Measurements from ENCODE around the gene USH1C.

The USH1C gene

DNA sequence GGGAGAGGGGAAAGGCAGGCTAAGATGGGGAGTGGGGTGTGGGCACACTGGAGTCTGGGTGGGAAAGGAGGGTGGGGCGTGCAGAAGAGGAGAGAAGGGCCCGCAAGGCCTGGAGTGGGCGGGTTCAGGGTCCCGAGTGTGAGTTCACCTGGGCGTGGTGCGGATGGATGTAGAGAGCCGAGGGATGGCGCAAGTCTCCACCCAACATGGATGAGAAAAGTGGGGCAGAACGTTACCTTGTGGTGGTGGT is 67.2 kb downstream of the USH1C start:
- peak overlapping the region; percentile 67; the same call in 1 of the 2 replicates for H3K4me2 ChIP-seq (ENCODE audit: low read length)

DNA sequence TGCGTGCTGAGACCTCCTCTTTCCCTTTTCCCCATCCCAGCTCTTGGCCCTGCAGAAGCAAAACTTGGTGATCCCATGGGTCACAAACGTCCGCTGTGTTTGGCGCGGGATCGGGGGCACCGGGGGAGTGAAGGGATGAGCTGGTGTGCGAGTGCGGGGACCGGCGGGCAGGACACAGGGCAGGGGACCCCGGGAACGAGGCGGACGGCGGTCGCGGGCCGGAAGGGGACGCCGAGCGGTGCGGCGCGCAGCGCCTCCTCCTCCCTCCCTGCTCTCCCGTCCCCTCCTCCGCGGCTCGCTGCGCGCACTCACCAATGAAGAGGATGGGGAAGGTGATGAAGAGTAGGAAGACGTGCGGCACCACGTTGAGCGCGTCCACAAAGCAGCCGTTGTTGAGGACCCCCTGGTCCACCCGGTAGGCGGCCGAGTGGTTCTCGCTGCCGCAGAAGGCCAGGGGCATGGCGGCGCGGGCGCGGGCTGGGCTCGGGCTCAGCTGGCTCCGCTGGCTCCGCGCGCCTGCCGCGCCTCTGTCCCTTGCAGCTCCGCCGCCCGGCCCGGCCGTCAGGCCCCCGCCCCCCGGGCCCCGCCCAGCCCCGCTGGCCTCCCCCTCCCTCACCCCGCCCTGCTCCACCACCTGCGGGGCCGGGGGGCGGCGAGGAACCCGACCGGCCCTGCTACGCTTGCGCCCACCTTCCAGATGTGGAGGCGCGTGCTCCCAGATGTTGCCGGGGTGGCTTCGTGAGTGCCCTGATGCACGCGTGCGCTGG is 67.7 kb downstream of the USH1C start, which contains the start of gene ABCC8:
Gene ABCC8, minus strand, starts transcription at position 529 of the 767 bp plus-strand sequence. Its CDS starts 69 bp downstream, at position 460.
- H3K4me3 ChIP-seq (ENCODE audit: low read length) = peak within 1 kb of the TSS; percentile 83
- H3K9me3 ChIP-seq (ENCODE audit: insufficient read depth, low read length) = no peaks in the 10 kb centered on the region
- H3K79me2 ChIP-seq (ENCODE audit: low read length) = no peaks in the 10 kb centered on the region
- H2AFZ ChIP-seq (ENCODE audit: low read depth, low read length) = no peak within 1 kb of the TSS
- no peaks in the 10 kb centered on the region for H3K36me3 ChIP-seq (replicated peaks; ENCODE audit: low read depth, low read length)
- no peaks in the 10 kb centered on the region for H4K20me1 ChIP-seq (ENCODE audit: insufficient read depth, low read length)
- H3K27me3 ChIP-seq (ENCODE audit: low read depth, low read length) = peaks cover 50% of the 10 kb centered on the region
- peak within 1 kb of the TSS; percentile 67 for H3K4me2 ChIP-seq (ENCODE audit: low read length)
- H3K9ac ChIP-seq (ENCODE audit: low read length) = peak within 1 kb of the TSS; percentile 44
- TF ChIP-seq, protein P1, sequence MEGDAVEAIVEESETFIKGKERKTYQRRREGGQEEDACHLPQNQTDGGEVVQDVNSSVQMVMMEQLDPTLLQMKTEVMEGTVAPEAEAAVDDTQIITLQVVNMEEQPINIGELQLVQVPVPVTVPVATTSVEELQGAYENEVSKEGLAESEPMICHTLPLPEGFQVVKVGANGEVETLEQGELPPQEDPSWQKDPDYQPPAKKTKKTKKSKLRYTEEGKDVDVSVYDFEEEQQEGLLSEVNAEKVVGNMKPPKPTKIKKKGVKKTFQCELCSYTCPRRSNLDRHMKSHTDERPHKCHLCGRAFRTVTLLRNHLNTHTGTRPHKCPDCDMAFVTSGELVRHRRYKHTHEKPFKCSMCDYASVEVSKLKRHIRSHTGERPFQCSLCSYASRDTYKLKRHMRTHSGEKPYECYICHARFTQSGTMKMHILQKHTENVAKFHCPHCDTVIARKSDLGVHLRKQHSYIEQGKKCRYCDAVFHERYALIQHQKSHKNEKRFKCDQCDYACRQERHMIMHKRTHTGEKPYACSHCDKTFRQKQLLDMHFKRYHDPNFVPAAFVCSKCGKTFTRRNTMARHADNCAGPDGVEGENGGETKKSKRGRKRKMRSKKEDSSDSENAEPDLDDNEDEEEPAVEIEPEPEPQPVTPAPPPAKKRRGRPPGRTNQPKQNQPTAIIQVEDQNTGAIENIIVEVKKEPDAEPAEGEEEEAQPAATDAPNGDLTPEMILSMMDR (IDR thresholded peaks at IDR 0.05; ENCODE audit: low read depth, low read length) = no peak
- no peak for TF ChIP-seq EZH2phosphoT487 (IDR thresholded peaks at IDR 0.05; ENCODE audit: low read depth)
- no peak within 1 kb of the TSS for H3K27ac ChIP-seq (ENCODE audit: low read length)
- no peaks in the 10 kb centered on the region for H3K4me1 ChIP-seq (ENCODE audit: low read length)

More for the DNA sequence above, 67.2 kb downstream of the USH1C start:
- H3K9ac ChIP-seq (ENCODE audit: low read length) = no peak overlapping the region
- H2AFZ ChIP-seq (ENCODE audit: low read depth, low read length) = no peak overlapping the region
- no peaks in the 10 kb centered on the region for H3K79me2 ChIP-seq (ENCODE audit: low read length)
- no peak overlapping the region for H3K27ac ChIP-seq (ENCODE audit: low read length)
- H3K9me3 ChIP-seq (ENCODE audit: insufficient read depth, low read length) = no peaks in the 10 kb centered on the region
- TF ChIP-seq EZH2phosphoT487 (IDR thresholded peaks at IDR 0.05; ENCODE audit: low read depth) = no peak
- TF ChIP-seq, protein P1 (IDR thresholded peaks at IDR 0.05; ENCODE audit: low read depth, low read length) = no peak
- H3K4me3 ChIP-seq (ENCODE audit: low read length) = peak overlapping the region; percentile 83
- peaks cover 47% of the 10 kb centered on the region for H3K27me3 ChIP-seq (ENCODE audit: low read depth, low read length)
- no peaks in the 10 kb centered on the region for H3K36me3 ChIP-seq (replicated peaks; ENCODE audit: low read depth, low read length)
- H3K4me1 ChIP-seq (ENCODE audit: low read length) = no peaks in the 10 kb centered on the region
- H4K20me1 ChIP-seq (ENCODE audit: insufficient read depth, low read length) = no peaks in the 10 kb centered on the region

DNA sequence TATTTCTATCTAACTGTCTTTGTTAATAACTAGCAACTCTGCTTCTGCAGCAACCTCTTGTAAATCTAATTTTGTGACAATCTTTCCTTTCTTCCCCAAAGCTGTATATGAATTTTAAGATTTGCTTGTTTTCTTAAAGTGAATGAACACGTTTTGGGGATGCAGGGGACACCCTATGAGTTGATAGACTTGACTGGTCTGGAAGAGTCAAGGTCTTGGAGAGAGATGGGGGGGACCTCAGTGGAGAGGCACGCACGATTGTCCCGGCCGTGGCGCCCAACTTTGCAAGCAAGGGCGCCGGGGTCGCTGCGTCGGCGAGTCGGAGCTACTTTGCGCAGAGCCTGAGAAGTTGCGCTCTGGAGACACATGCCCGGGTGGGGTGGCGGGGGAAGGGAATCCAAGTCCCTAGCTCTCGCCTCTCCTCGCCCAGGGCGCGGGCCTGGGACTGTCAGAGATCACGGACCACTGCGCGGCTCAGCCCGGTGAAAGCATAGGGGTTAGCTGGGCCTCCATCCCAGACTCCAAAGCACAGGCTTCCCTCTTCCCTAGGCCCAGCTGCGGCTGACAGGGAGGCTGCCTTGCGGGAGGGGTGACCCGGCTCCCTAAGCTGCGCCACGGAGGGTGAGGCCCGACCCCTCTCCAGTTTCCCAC is 68.4 kb downstream of the USH1C start:
- Histone ChIP-seq H3K4me2 (ENCODE audit: low read length) (peak overlapping the region; percentile 67), H3K9me3 (ENCODE audit: insufficient read depth, low read length) (no peaks in the 10 kb centered on the region), H3K27ac (ENCODE audit: low read length) (no peak overlapping the region), H3K9ac (ENCODE audit: low read length) (peak overlapping the region; percentile 44), H4K20me1 (ENCODE audit: insufficient read depth, low read length) (no peaks in the 10 kb centered on the region), H3K4me3 (ENCODE audit: low read length) (peak overlapping the region; percentile 83), H3K27me3 (ENCODE audit: low read depth, low read length) (peaks cover 54% of the 10 kb centered on the region), H3K36me3 (replicated peaks; ENCODE audit: low read depth, low read length) (no peaks in the 10 kb centered on the region), H3K79me2 (ENCODE audit: low read length) (no peaks in the 10 kb centered on the region), H2AFZ (ENCODE audit: low read depth, low read length) (no peak overlapping the region), H3K4me1 (ENCODE audit: low read length) (no peaks in the 10 kb centered on the region)
- TF ChIP-seq EZH2phosphoT487 (IDR thresholded peaks at IDR 0.05; ENCODE audit: low read depth) = no peak
- TF ChIP-seq, protein P1 (IDR thresholded peaks at IDR 0.05; ENCODE audit: low read depth, low read length) = no peak

- no peak overlapping the region for H3K4me3 ChIP-seq (ENCODE audit: low read length)
These were observed 71.0 kb downstream of the USH1C start for GRCh38 chr11:17473071-17473744.

More at GRCh38 chr11:17473071-17473744, 71.0 kb downstream of the USH1C start:
- Histone ChIP-seq H3K9ac (ENCODE audit: low read length) (no peak overlapping the region), H3K27me3 (ENCODE audit: low read depth, low read length) (peaks cover 38% of the 10 kb centered on the region), H3K9me3 (ENCODE audit: insufficient read depth, low read length) (no peaks in the 10 kb centered on the region), H3K4me2 (ENCODE audit: low read length) (no peak overlapping the region), H3K27ac (ENCODE audit: low read length) (no peak overlapping the region), H3K79me2 (ENCODE audit: low read length) (no peaks in the 10 kb centered on the region), H4K20me1 (ENCODE audit: insufficient read depth, low read length) (no peaks in the 10 kb centered on the region), H2AFZ (ENCODE audit: low read depth, low read length) (no peak overlapping the region), H3K4me1 (ENCODE audit: low read length) (no peaks in the 10 kb centered on the region), H3K36me3 (replicated peaks; ENCODE audit: low read depth, low read length) (no peaks in the 10 kb centered on the region)
- no peak for TF ChIP-seq EZH2phosphoT487 (IDR thresholded peaks at IDR 0.05; ENCODE audit: low read depth)
- TF ChIP-seq, protein P1 (IDR thresholded peaks at IDR 0.05; ENCODE audit: low read depth, low read length) = no peak

Data from OCI-LY3 (cell line).